ENCODE results near the gene TPRX2. TPM values are rescaled to one million over a fixed set of nuclear protein-coding genes. Genes with fewer than 3 reads are reported as not detected.

Gene TPRX2
- total and polyA plus RNA-seq, 4 donors: not detected

- Histone ChIP-seq H3K9ac (ENCODE audit: low read depth in 1 of 2, low read length in 2 of 2) (no peak overlapping the region), H3K36me3 (ENCODE audit: control insufficient read depth in 4 of 4, insufficient read depth in 3 of 4, low read depth in 1 of 4, low read length in 3 of 4) (no peaks in the 10 kb centered on the region), H3K4me3 (ENCODE audit: low read depth in 1 of 3, low read length in 3 of 3) (no peak overlapping the region), H3K9me3 (ENCODE audit: control insufficient read depth in 4 of 4, low read length in 3 of 4) (no peaks in the 10 kb centered on the region), H3K27ac (ENCODE audit: low read depth in 1 of 2, low read length in 2 of 2) (no peak overlapping the region), H3K4me1 (ENCODE audit: control insufficient read depth in 4 of 4, insufficient read depth in 4 of 4, low read length in 3 of 4) (no peaks in the 10 kb centered on the region), H3K27me3 (ENCODE audit: control insufficient read depth in 4 of 4, insufficient read depth in 4 of 4, low read length in 3 of 4) (no peaks in the 10 kb centered on the region)
- WGBS: 90% methylated on average over 4 of the region's 4 CpGs
- no peak for TF ChIP-seq GABPA (IDR thresholded peaks at IDR 0.05 in 1 of 2, conservative IDR thresholded peaks at IDR 0.05 in 1 of 2)
- DNase-seq (ENCODE audit: low spot score): no peak
Measured at GRCh38 chr19:47832723-47833122, 26.3 kb upstream of the TPRX2 start.

GRCh38 chr19:47836038-47836437, 23.0 kb upstream of the TPRX2 start:
- Histone ChIP-seq H3K27me3 (ENCODE audit: control insufficient read depth in 4 of 4, insufficient read depth in 4 of 4, low read length in 3 of 4) (no peaks in the 10 kb centered on the region), H3K27ac (ENCODE audit: low read depth in 1 of 2, low read length in 2 of 2) (no peak overlapping the region), H3K4me3 (ENCODE audit: low read depth in 1 of 3, low read length in 3 of 3) (no peak overlapping the region), H3K9me3 (ENCODE audit: control insufficient read depth in 4 of 4, low read length in 3 of 4) (no peaks in the 10 kb centered on the region), H3K4me1 (ENCODE audit: control insufficient read depth in 4 of 4, insufficient read depth in 4 of 4, low read length in 3 of 4) (no peaks in the 10 kb centered on the region), H3K9ac (ENCODE audit: low read depth in 1 of 2, low read length in 2 of 2) (no peak overlapping the region), H3K36me3 (ENCODE audit: control insufficient read depth in 4 of 4, insufficient read depth in 3 of 4, low read depth in 1 of 4, low read length in 3 of 4) (no peaks in the 10 kb centered on the region)
- 81% methylated on average over 8 of the region's 8 CpGs for WGBS
- TF ChIP-seq JUND (IDR thresholded peaks at IDR 0.05) (no peak), HNF4A (conservative IDR thresholded peaks at IDR 0.05) (no peak), REST (IDR thresholded peaks at IDR 0.05) (no peak)
- TF ChIP-seq, protein P1, sequence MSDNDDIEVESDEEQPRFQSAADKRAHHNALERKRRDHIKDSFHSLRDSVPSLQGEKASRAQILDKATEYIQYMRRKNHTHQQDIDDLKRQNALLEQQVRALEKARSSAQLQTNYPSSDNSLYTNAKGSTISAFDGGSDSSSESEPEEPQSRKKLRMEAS (IDR thresholded peaks at IDR 0.05): no peak
- TF ChIP-seq, protein P2, sequence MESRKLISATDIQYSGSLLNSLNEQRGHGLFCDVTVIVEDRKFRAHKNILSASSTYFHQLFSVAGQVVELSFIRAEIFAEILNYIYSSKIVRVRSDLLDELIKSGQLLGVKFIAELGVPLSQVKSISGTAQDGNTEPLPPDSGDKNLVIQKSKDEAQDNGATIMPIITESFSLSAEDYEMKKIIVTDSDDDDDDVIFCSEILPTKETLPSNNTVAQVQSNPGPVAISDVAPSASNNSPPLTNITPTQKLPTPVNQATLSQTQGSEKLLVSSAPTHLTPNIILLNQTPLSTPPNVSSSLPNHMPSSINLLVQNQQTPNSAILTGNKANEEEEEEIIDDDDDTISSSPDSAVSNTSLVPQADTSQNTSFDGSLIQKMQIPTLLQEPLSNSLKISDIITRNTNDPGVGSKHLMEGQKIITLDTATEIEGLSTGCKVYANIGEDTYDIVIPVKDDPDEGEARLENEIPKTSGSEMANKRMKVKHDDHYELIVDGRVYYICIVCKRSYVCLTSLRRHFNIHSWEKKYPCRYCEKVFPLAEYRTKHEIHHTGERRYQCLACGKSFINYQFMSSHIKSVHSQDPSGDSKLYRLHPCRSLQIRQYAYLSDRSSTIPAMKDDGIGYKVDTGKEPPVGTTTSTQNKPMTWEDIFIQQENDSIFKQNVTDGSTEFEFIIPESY (IDR thresholded peaks at IDR 0.05): no peak
- no peak for DNase-seq (ENCODE audit: low spot score)

GRCh38 chr19:47839411-47839810, 19.6 kb upstream of the TPRX2 start:
- Histone ChIP-seq H3K36me3 (ENCODE audit: control insufficient read depth in 4 of 4, insufficient read depth in 3 of 4, low read depth in 1 of 4, low read length in 3 of 4) (no peaks in the 10 kb centered on the region), H3K27ac (ENCODE audit: low read depth in 1 of 2, low read length in 2 of 2) (no peak overlapping the region), H3K4me1 (ENCODE audit: control insufficient read depth in 4 of 4, insufficient read depth in 4 of 4, low read length in 3 of 4) (no peaks in the 10 kb centered on the region), H3K9me3 (ENCODE audit: control insufficient read depth in 4 of 4, low read length in 3 of 4) (no peaks in the 10 kb centered on the region), H3K4me3 (ENCODE audit: low read depth in 1 of 3, low read length in 3 of 3) (no peak overlapping the region), H3K9ac (ENCODE audit: low read depth in 1 of 2, low read length in 2 of 2) (no peak overlapping the region), H3K27me3 (ENCODE audit: control insufficient read depth in 4 of 4, insufficient read depth in 4 of 4, low read length in 3 of 4) (no peaks in the 10 kb centered on the region)
- 69% methylated on average over 16 of the region's 16 CpGs for WGBS
- DNase-seq (ENCODE audit: low spot score): no peak
- TF ChIP-seq RXRA (IDR thresholded peaks at IDR 0.05) (no peak), HNF4G (IDR thresholded peaks at IDR 0.05) (no peak)
